Aorta (tissue), 5 donors: ENCODE data around the gene NKX6-2. TPM values are rescaled to one million over a fixed set of nuclear protein-coding genes. Genes with fewer than 3 reads are reported as not detected.
"Not testable (repeated sequence)": the region's sequence is repeated elsewhere in the genome, so short reads cannot be mapped to it uniquely, and the experiment has no call there.

Source experiments
- ATAC-seq: fragments of 200-7000 bp; cut with Tn5 transposase; one replicate; pipeline ENCODE4 v1.9.1; 2022; ENCODE audit warnings: moderate library complexity; ENCODE audit not compliant: low FRiP score
- DNase-seq, 2 donors: peaks; one replicate each; pipeline ENCODE4 v3.0.0-alpha.2; 2020
- H3K27ac ChIP-seq, 2 donors: one replicate each; pipeline ENCODE4 v1.5.1; 2013; ENCODE audit warnings: low read length in 2 of 2, mild to moderate bottlenecking in 2 of 2, moderate library complexity in 2 of 2, control low read depth in 1 of 2, inconsistent platforms in 1 of 2, low read depth in 1 of 2
- H3K27me3 ChIP-seq, 2 donors: one replicate each; pipeline ENCODE4 v1.6.1; 2013; ENCODE audit warnings: control low read depth in 1 of 2, low read length in 1 of 2, mild to moderate bottlenecking in 1 of 2, moderate library complexity in 1 of 2; ENCODE audit not compliant: insufficient read depth in 2 of 2, control insufficient read depth in 1 of 2
- H3K36me3 ChIP-seq, 2 donors: one replicate each; pipeline ENCODE4 v1.6.1; 2013; ENCODE audit warnings: control low read depth in 1 of 2, low read length in 1 of 2, mild to moderate bottlenecking in 1 of 2; ENCODE audit not compliant: insufficient read depth in 2 of 2, control insufficient read depth in 1 of 2
- H3K4me1 ChIP-seq, 2 donors: one replicate each; pipeline ENCODE4 v1.6.1; 2013; ENCODE audit warnings: low read length in 2 of 2, control low read depth in 1 of 2, mild to moderate bottlenecking in 1 of 2, moderate library complexity in 1 of 2; ENCODE audit not compliant: insufficient read depth in 2 of 2, control insufficient read depth in 1 of 2
- H3K4me3 ChIP-seq, 2 donors: one replicate each; pipeline ENCODE4 v1.5.1; 2013; ENCODE audit warnings: low read length in 2 of 2, control low read depth in 1 of 2, mild to moderate bottlenecking in 1 of 2
- H3K9me3 ChIP-seq: one replicate; pipeline ENCODE4 v1.6.1; 2013; ENCODE audit warnings: mild to moderate bottlenecking, low read length; ENCODE audit not compliant: control insufficient read depth
- WGBS, 2 donors: extraction: QIAGEN DNeasy Blood & Tissue Kit; methylation state at CpG; one replicate each; pipeline ENCODE4 v1.1.7; 2013; 5-methylcytosine and 5-hydroxymethylcytosine counted together
- intact Hi-C, 2 donors: fragments of 100-400 bp; cut with DNase I; formaldehyde crosslinking; loops; one replicate each; pipeline versions ENCODE4 v1.14.2 to v1.15.0; 2022
- polyA plus RNA-seq, 2 donors: library from polyadenylated mRNA; stranded (reverse); fragments of 200-250 nt; gene quantifications; one replicate each; pipeline ENCODE4 v1.2.3, GENCODE V29; 2013
- total RNA-seq, 2 donors: library from RNA; stranded (reverse); fragmentation: NEBNext Ultra II Directional; extraction: Animal tissue kit (Norgen Biotek cat#: 25700); gene quantifications; one replicate each; pipeline ENCODE4 v1.2.1, GENCODE V29; 2021
- donor health status: healthy with polysubstance abuse.
- donor health status: Bipolar disorder and iron deficiency.
- donor health status: DM: no; HTN: no; CAD: no.
- donor health status: DM: no; HTN: no; CAD: no.
- donor health status: DM: yes; HTN: yes; CAD: no.

NKX6-2 gene
- total and polyA plus RNA-seq, 4 donors: not detected

GRCh38 chr10:132744839-132745238 lies 41.1 kb downstream of the NKX6-2 start:
- no peaks in the 10 kb centered on the region for H3K36me3 ChIP-seq
- H3K27ac ChIP-seq: no peak overlapping the region
- intact Hi-C loops: no loop called here
- DNase-seq (no peak), ATAC-seq (no peak)
- 94 to 96% methylated on average over 17 to 19 of the region's 19 CpGs for WGBS, 2 donors
- H3K4me1 ChIP-seq: no peaks in the 10 kb centered on the region
- no peak overlapping the region for H3K4me3 ChIP-seq
- H3K9me3 ChIP-seq: no peaks in the 10 kb centered on the region
- no peaks in the 10 kb centered on the region for H3K27me3 ChIP-seq

DNA sequence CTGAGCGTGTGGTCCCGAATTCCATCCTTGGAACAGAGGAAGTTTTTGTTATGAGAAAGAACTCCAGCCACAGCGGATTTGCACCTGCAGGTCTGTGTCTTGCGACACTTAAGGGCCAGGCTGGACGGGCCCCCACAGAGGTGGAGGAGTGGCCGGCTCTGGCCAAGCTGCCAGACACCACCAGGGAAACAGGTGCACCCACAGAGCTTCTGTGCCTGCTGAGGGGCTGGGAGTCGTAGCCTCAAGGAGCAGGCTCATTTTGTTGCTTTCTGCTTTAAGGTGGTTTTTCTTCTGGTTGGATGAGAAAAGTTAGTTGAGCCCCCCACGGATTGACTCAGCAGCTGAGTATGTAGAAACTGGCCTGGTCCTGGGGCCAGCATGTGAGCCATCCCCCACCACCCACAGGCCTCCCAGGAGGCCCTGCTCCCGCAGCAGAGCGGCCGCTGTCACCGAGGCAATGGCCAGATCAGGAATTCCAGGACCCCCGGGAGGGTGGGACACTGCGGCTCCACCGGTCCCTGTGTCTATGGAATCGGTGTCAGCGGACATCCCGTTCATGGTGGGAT lies 41.9 kb downstream of the NKX6-2 start:
- Histone ChIP-seq H3K27me3 (no peaks in the 10 kb centered on the region), H3K36me3 (no peaks in the 10 kb centered on the region), H3K9me3 (no peaks in the 10 kb centered on the region), H3K27ac (no peak overlapping the region), H3K4me3 (no peak overlapping the region), H3K4me1 (no peaks in the 10 kb centered on the region)
- DNase-seq (no peak), ATAC-seq (no peak)
- intact Hi-C loops: no loop called here
- 89 to 90% methylated on average over 18 of the region's 18 CpGs for WGBS, 2 donors

GRCh38 chr10:132743196-132743924 lies 42.6 kb downstream of the NKX6-2 start:
- intact Hi-C loops, H3K4me3 ChIP-seq, DNase-seq, H3K27ac ChIP-seq, H3K36me3 ChIP-seq, H3K4me1 ChIP-seq, H3K9me3 ChIP-seq, ATAC-seq, H3K27me3 ChIP-seq: not testable (repeated sequence)
- 76 to 78% methylated on average over 19 to 30 of the region's 30 CpGs for WGBS, 2 donors

- no peak overlapping the region for H3K4me3 ChIP-seq
- no peaks in the 10 kb centered on the region for H3K4me1 ChIP-seq
- intact Hi-C loops: no loop called here
- WGBS, 2 donors: 85 to 88% methylated on average over 12 of the region's 12 CpGs
- H3K27me3 ChIP-seq: no peaks in the 10 kb centered on the region
- no peak overlapping the region for H3K27ac ChIP-seq
- no peaks in the 10 kb centered on the region for H3K9me3 ChIP-seq
- DNase-seq (no peak), ATAC-seq (no peak)
- H3K36me3 ChIP-seq: no peaks in the 10 kb centered on the region
These were observed 43.1 kb downstream of the NKX6-2 start for GRCh38 chr10:132742837-132743194.

- ATAC-seq: no peak
- Histone ChIP-seq H3K27ac (no peak overlapping the region), H3K9me3 (no peaks in the 10 kb centered on the region), H3K4me1 (no peaks in the 10 kb centered on the region), H3K36me3 (no peaks in the 10 kb centered on the region), H3K4me3 (no peak overlapping the region), H3K27me3 (no peaks in the 10 kb centered on the region)
- 84 to 85% methylated on average over 27 of the region's 27 CpGs for WGBS, 2 donors
- no peak for DNase-seq
- intact Hi-C loops: no loop called here
These were observed 43.6 kb downstream of the NKX6-2 start for GRCh38 chr10:132742167-132742836.

GRCh38 chr10:132740588-132740987 lies 45.4 kb downstream of the NKX6-2 start:
- 84 to 93% methylated on average over 6 of the region's 6 CpGs for WGBS, 2 donors

DNA sequence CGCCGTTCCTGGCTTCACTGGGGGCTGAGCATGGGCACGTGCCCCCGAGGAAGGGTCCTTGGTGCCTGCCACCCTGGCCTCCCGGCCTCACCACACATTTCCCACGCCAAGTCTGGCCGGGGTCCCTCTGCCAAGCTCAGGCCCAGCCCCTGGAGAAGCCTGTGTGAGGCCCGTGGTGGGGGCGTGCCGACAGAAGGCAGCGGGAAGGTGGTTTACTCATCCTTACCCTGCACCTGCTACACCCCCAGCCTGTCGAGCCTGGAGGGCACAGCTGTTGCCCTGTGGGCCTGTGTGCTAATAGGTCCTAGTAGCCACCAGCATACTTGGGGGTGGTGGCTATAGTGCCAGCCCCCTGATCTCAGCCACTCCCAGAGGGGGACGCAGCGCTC lies 46.7 kb downstream of the NKX6-2 start:
- 85 to 88% methylated on average over 14 of the region's 14 CpGs for WGBS, 2 donors

More at GRCh38 chr10:132740588-132740987, 45.4 kb downstream of the NKX6-2 start:
- no peak overlapping the region for H3K27ac ChIP-seq
- DNase-seq (no peak), ATAC-seq (no peak)
- H3K9me3 ChIP-seq: no peaks in the 10 kb centered on the region
- H3K4me3 ChIP-seq: no peak overlapping the region
- intact Hi-C loops: no loop called here
- no peaks in the 10 kb centered on the region for H3K4me1 ChIP-seq
- no peaks in the 10 kb centered on the region for H3K36me3 ChIP-seq
- H3K27me3 ChIP-seq: no peaks in the 10 kb centered on the region

GRCh38 chr10:132738454-132739224 lies 47.3 kb downstream of the NKX6-2 start:
- ATAC-seq (no peak), DNase-seq (no peak)
- intact Hi-C loops: no loop called here
- WGBS, 2 donors: 78 to 83% methylated on average over 25 of the region's 25 CpGs
- H3K36me3 ChIP-seq: no peaks in the 10 kb centered on the region
- H3K9me3 ChIP-seq: no peaks in the 10 kb centered on the region
- no peak overlapping the region for H3K27ac ChIP-seq
- no peak overlapping the region for H3K4me3 ChIP-seq
- H3K27me3 ChIP-seq: no peaks in the 10 kb centered on the region
- no peaks in the 10 kb centered on the region for H3K4me1 ChIP-seq

More for the DNA sequence above, 46.7 kb downstream of the NKX6-2 start:
- no peaks in the 10 kb centered on the region for H3K27me3 ChIP-seq
- H3K9me3 ChIP-seq: no peaks in the 10 kb centered on the region
- DNase-seq (no peak), ATAC-seq (no peak)
- H3K27ac ChIP-seq: no peak overlapping the region
- no peaks in the 10 kb centered on the region for H3K4me1 ChIP-seq
- H3K36me3 ChIP-seq: no peaks in the 10 kb centered on the region
- H3K4me3 ChIP-seq: no peak overlapping the region
- intact Hi-C loops: no loop called here
